Upper lobe of left lung (tissue), 6 donors: Measurements from ENCODE around the gene RERE. TPM values are rescaled to one million over a fixed set of nuclear protein-coding genes. Genes with fewer than 3 reads are reported as not detected.
"Not testable (repeated sequence)": the region's sequence is repeated elsewhere in the genome, so short reads cannot be mapped to it uniquely, and the experiment has no call there.

Experiments
- ATAC-seq, 2 donors: fragments of 200-7000 bp; cut with Tn5 transposase; one replicate each; pipeline ENCODE4 v1.9.1; 2022; ENCODE audit warnings: mild to moderate bottlenecking in 2 of 2, moderate library complexity in 2 of 2; ENCODE audit not compliant: low FRiP score in 2 of 2
- DNase-seq, 2 donors: peaks; one replicate each; pipeline ENCODE4 v3.0.0-alpha.2; 2019 to 2020
- H3K27ac ChIP-seq, 4 donors: fragments of 200-600 bp; sonication (generic); one replicate each; pipeline ENCODE4 v1.5.1; 2016 to 2019
- H3K27me3 ChIP-seq, 4 donors: fragments of 200-600 bp; sonication (generic); one replicate each; pipeline ENCODE4 v1.5.1; 2017 to 2019
- H3K36me3 ChIP-seq, 4 donors: fragments of 200-600 bp; sonication (generic); one replicate each; pipeline ENCODE4 v1.5.1; 2016 to 2019
- H3K4me1 ChIP-seq, 4 donors: fragments of 200-600 bp; sonication (generic); one replicate each; pipeline ENCODE4 v1.5.1; 2018 to 2019
- H3K4me3 ChIP-seq, 4 donors: fragments of 200-600 bp; sonication (generic); one replicate each; pipeline ENCODE4 v1.5.1; 2017 to 2019; ENCODE audit warnings: mild to moderate bottlenecking in 2 of 4, moderate library complexity in 1 of 4
- H3K9me3 ChIP-seq, 4 donors: fragments of 200-600 bp; sonication (generic); one replicate each; pipeline ENCODE4 v1.5.1; 2018 to 2019
- EP300 ChIP-seq, 4 donors: sonication (generic); formaldehyde crosslinking; IDR thresholded peaks; one replicate each; pipeline ENCODE4 v1.5.1; 2017; ENCODE audit warnings: antibody characterized with exemption in 4 of 4, control low read depth in 2 of 4
- POLR2A ChIP-seq, 4 donors: fragments of 450-650 bp; IDR thresholded peaks; one replicate each; pipeline ENCODE4 v1.5.1; 2016 to 2017; ENCODE audit warnings: antibody characterized with exemption in 4 of 4, mild to moderate bottlenecking in 2 of 4
- POLR2AphosphoS5 ChIP-seq, 2 donors: sonication (generic); formaldehyde crosslinking; IDR thresholded peaks; one replicate each; pipeline ENCODE4 v1.5.1; 2017; ENCODE audit warnings: antibody characterized with exemption in 2 of 2
- WGBS, 2 donors: methylation state at CpG; one replicate each; pipeline ENCODE4 v1.1.5; 2017 to 2018; 5-methylcytosine and 5-hydroxymethylcytosine counted together
- total RNA-seq, 6 donors: library from RNA; depleted of rRNA in 4 of 6; stranded (reverse); fragments of >200 nt in 4 of 6; gene quantifications; one replicate each; pipeline versions ENCODE4 v1.1.0 to v1.2.1, GENCODE V29; 2016 to 2021
- TF ChIP-seq, protein P1 (sequence below), 6 experiments: fragments of 450-650 bp in 4 of 6; fragments of 200-600 bp in 2 of 6; sonication (generic) in 2 of 6; IDR thresholded peaks; one replicate each; pipeline ENCODE4 v1.5.1; 2016 to 2019; ENCODE audit warnings: antibody characterized with exemption in 6 of 6
- donor health status: DM: no; HTN: no; CAD: no; lungs with moderate emphysema.
- donor health status: DM: no; HTN: yes; CAD: no; lungs with severe emphysema.

RERE gene
- total RNA-seq, 6 donors from 2014 or later: 75.5 to 222 (median 104) TPM

DNA sequence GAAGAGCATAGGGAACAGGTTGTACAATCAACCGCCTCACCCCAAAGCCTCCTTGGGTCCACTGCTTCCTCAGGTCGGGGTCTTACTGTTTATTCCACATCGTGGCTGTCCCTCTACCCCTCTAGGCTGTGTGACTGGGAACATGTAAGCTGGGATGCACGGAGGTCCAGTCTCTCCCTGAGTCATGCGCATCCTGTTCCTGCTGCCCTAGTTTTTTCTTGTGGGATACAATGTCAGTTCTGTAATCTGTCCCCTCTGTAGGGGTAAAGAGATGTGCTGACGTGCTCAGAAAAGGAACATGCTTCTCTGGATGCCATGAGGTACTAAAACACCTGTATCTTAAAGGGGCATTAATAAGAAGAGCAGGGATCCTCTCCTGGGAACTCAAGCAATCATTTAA lies 433.4 kb downstream of the RERE start:
- Histone ChIP-seq H3K4me3 (no peak overlapping the region), H3K36me3 (peaks cover 0 to 12% (median 4%) of the 10 kb centered on the region in 4 donors), H3K27ac (peak overlapping the region in 1 of 4 donors; percentile 67), H3K27me3 (no peaks in the 10 kb centered on the region), H3K9me3 (no peaks in the 10 kb centered on the region), H3K4me1 (peaks cover 55 to 82% (median 67%) of the 10 kb centered on the region in 4 donors)
- DNase-seq (no peak), ATAC-seq (no peak)
- TF ChIP-seq, protein P1, sequence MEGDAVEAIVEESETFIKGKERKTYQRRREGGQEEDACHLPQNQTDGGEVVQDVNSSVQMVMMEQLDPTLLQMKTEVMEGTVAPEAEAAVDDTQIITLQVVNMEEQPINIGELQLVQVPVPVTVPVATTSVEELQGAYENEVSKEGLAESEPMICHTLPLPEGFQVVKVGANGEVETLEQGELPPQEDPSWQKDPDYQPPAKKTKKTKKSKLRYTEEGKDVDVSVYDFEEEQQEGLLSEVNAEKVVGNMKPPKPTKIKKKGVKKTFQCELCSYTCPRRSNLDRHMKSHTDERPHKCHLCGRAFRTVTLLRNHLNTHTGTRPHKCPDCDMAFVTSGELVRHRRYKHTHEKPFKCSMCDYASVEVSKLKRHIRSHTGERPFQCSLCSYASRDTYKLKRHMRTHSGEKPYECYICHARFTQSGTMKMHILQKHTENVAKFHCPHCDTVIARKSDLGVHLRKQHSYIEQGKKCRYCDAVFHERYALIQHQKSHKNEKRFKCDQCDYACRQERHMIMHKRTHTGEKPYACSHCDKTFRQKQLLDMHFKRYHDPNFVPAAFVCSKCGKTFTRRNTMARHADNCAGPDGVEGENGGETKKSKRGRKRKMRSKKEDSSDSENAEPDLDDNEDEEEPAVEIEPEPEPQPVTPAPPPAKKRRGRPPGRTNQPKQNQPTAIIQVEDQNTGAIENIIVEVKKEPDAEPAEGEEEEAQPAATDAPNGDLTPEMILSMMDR (IDR thresholded peaks at IDR 0.05): no peak
- TF ChIP-seq EP300 (IDR thresholded peaks at IDR 0.05) (no peak), POLR2AphosphoS5 (IDR thresholded peaks at IDR 0.05) (no peak), POLR2A (IDR thresholded peaks at IDR 0.05) (no peak)
- 74% methylated on average over 6 of the region's 6 CpGs for WGBS, 2 donors

DNA sequence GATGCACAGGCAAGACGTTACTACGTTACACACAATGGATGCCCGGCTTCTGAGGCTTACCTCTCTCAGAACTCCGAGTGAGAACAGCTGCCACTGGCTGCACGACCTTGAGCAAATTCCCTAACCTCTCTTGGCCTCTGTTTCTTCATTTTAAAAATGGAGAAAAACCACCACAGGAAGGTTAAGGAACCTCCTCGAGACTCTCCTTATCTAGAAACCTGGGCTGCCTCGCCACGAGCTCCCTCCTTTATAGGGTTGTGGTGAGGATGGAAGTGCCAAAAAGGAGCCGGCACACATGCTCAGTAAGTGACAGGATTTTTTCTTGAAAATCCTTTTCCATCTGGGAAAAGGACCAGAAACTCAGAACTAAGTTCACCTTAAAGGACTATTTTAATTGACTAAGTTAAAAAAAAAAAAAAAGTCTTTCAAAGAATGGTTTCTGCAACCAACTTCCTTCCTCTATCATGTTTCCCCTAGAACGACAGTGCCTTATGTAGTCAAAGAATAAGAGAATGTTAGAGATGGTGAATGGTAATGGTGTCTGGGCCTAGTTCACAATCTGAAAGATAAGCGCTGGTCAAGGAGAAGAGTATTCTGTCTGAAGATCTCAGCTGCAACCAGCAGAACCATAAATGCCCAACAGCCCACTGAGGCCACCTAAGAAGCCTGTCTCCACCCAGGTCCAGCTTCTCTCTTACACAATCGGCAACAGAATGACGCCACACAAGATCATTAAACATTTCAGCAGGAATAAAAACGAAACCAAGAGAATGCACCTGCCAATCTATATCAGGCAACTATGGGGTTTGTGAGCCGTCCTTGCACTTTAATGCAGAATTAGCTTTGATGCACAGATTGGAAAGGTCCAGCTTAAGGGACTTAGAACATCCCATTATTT lies 434.6 kb downstream of the RERE start:
- peaks cover 66 to 89% (median 75%) of the 10 kb centered on the region in 4 donors for H3K4me1 ChIP-seq
- no peak for DNase-seq
- no peaks in the 10 kb centered on the region for H3K27me3 ChIP-seq
- WGBS, 2 donors: 64 to 76% methylated on average over 15 of the region's 15 CpGs
- H3K4me3 ChIP-seq: no peak overlapping the region
- H3K36me3 ChIP-seq: peaks cover 0 to 4% (median 2%) of the 10 kb centered on the region in 4 donors
- peak overlapping the region in 2 of 4 donors; percentile 52 to 67 for H3K27ac ChIP-seq
- ATAC-seq: no peak
- H3K9me3 ChIP-seq: no peaks in the 10 kb centered on the region
- TF ChIP-seq EP300 (IDR thresholded peaks at IDR 0.05) (no peak), POLR2A (IDR thresholded peaks at IDR 0.05) (no peak), POLR2AphosphoS5 (IDR thresholded peaks at IDR 0.05) (no peak)
- TF ChIP-seq, protein P1 (IDR thresholded peaks at IDR 0.05): no peak

DNA sequence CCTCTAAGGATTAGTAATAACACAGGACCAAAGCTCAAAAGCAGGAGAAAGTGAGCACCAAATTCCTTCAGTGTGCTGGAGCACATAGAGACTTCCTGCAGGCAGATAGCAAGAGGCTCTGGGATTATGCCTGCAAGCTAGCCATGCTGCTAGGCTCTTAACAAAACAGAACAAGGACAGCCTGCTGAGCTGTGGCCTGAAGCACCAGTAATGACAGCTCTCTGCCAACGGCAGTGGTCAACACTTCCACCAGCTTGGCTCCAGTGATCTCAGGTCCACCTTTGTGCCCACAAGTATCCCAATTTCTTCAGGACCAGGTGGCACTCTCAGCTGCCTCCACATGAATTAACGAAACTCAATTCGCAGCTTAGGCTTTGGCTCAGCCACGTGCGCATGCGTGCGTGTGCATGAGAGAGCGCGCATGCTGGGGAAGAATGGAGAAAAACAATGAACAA lies 435.4 kb downstream of the RERE start:
- ATAC-seq (no peak), DNase-seq (no peak)
- TF ChIP-seq POLR2A (IDR thresholded peaks at IDR 0.05) (no peak), EP300 (IDR thresholded peaks at IDR 0.05) (no peak), POLR2AphosphoS5 (IDR thresholded peaks at IDR 0.05) (no peak)
- TF ChIP-seq, protein P1 (IDR thresholded peaks at IDR 0.05): no peak
- 85 to 87% methylated on average over 9 of the region's 9 CpGs for WGBS, 2 donors
- no peaks in the 10 kb centered on the region for H3K9me3 ChIP-seq
- no peaks in the 10 kb centered on the region for H3K27me3 ChIP-seq
- H3K36me3 ChIP-seq: peaks cover 0 to 4% (median 2%) of the 10 kb centered on the region in 4 donors
- H3K4me3 ChIP-seq: no peak overlapping the region
- peak overlapping the region in 2 of 4 donors; percentile 52 to 67 for H3K27ac ChIP-seq
- H3K4me1 ChIP-seq: peaks cover 67 to 94% (median 73%) of the 10 kb centered on the region in 4 donors

DNA sequence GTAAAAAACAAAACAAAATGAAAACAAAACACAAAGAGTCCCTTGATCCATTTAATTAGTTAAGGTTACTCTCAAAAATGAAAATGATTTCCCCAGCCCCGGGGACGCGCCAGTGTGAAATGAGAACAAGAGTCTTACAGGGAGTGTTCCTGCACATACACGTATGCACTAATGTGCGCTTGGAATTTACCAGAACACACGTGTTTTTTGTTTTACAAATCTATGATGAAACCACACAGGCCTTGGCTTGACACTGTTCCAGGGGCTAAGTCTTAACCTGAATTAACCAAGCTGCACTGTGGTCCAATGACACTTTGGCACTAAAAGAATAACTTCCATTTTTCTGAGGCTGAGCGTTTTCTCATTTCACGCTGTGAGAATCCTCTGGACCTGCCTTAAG lies 435.8 kb downstream of the RERE start:
- peak overlapping the region in 2 of 4 donors; percentile 52 to 67 for H3K27ac ChIP-seq
- DNase-seq: no peak
- no peaks in the 10 kb centered on the region for H3K9me3 ChIP-seq
- no peaks in the 10 kb centered on the region for H3K27me3 ChIP-seq
- TF ChIP-seq POLR2A (IDR thresholded peaks at IDR 0.05) (no peak), POLR2AphosphoS5 (IDR thresholded peaks at IDR 0.05) (no peak), EP300 (IDR thresholded peaks at IDR 0.05) (no peak)
- TF ChIP-seq, protein P1 (IDR thresholded peaks at IDR 0.05): no peak
- H3K36me3 ChIP-seq: peaks cover 0 to 4% (median 2%) of the 10 kb centered on the region in 4 donors
- no peak overlapping the region for H3K4me3 ChIP-seq
- H3K4me1 ChIP-seq: peaks cover 66 to 93% (median 72%) of the 10 kb centered on the region in 4 donors
- ATAC-seq: no peak
- 60 to 74% methylated on average over 8 of the region's 8 CpGs for WGBS, 2 donors

DNA sequence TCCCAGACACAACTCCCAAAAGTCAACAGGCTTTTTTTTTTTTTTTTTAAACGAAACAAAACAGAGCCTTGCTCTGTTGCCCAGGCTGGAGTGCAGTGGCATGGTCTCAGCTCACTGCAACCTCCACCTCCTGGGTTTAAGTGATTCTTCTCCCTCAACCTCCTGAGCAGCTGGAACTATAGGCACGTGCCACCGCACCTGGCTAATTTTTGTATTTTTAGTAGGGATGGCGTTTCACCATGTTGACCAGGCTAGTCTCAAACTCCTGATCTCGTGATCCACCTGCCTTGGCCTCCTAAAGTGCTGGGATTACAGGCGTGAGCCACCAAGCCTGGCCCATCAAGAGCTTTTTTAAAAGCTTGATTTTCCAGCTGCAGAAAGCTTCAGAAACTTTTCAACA lies 437.1 kb downstream of the RERE start:
- not testable (repeated sequence) for H3K27me3 ChIP-seq, ATAC-seq, H3K9me3 ChIP-seq, H3K36me3 ChIP-seq, DNase-seq, H3K4me3 ChIP-seq
- H3K27ac ChIP-seq: peak overlapping the region in 2 of 4 donors; percentile 56 to 66
- peaks cover 60 to 86% (median 75%) of the 10 kb centered on the region in 4 donors for H3K4me1 ChIP-seq
- 91 to 95% methylated on average over 6 of the region's 6 CpGs for WGBS, 2 donors
